Measurements from ENCODE around the gene DPCD.

The DPCD gene

GRCh38 chr10:101563497-101564040 is 24.6 kb upstream of the DPCD start:
- Histone ChIP-seq H3K9ac (ENCODE audit: insufficient read length, low read depth) (no peak overlapping the region), H3K4me3 (ENCODE audit: insufficient read length, low read depth) (no peak overlapping the region), H3K36me3 (ENCODE audit: insufficient read depth, insufficient read length, low read length) (no peaks in the 10 kb centered on the region), H3K4me1 (ENCODE audit: insufficient read depth, insufficient read length) (no peaks in the 10 kb centered on the region), H3K27me3 (ENCODE audit: insufficient read depth, insufficient read length) (peaks cover 12% of the 10 kb centered on the region), H3K9me3 (ENCODE audit: insufficient read depth, low read length) (no peaks in the 10 kb centered on the region; the same call in 1 of the 2 replicates)
- TF ChIP-seq ZNF274 (IDR thresholded peaks at IDR 0.05; ENCODE audit: low read depth, low read length) (no peak), YY1 (IDR thresholded peaks at IDR 0.05; ENCODE audit: insufficient read depth, insufficient read length) (no peak), SUZ12 (IDR thresholded peaks at IDR 0.05; ENCODE audit: extremely low read depth, insufficient read depth, insufficient read length) (no peak)
- no peak for DNase-seq (ENCODE audit: low read depth, low spot score)

GRCh38 chr10:101564490-101564991 is 23.6 kb upstream of the DPCD start:
- Histone ChIP-seq H3K9ac (ENCODE audit: insufficient read length, low read depth) (no peak overlapping the region), H3K36me3 (ENCODE audit: insufficient read depth, insufficient read length, low read length) (no peaks in the 10 kb centered on the region), H3K4me1 (ENCODE audit: insufficient read depth, insufficient read length) (no peaks in the 10 kb centered on the region), H3K4me3 (ENCODE audit: insufficient read length, low read depth) (no peak overlapping the region), H3K27me3 (ENCODE audit: insufficient read depth, insufficient read length) (peaks cover 18% of the 10 kb centered on the region), H3K9me3 (ENCODE audit: insufficient read depth, low read length) (no peaks in the 10 kb centered on the region; the same call in 1 of the 2 replicates)
- DNase-seq (ENCODE audit: low read depth, low spot score), result no peak
- TF ChIP-seq SUZ12 (IDR thresholded peaks at IDR 0.05; ENCODE audit: extremely low read depth, insufficient read depth, insufficient read length) (no peak), YY1 (IDR thresholded peaks at IDR 0.05; ENCODE audit: insufficient read depth, insufficient read length) (no peak), ZNF274 (IDR thresholded peaks at IDR 0.05; ENCODE audit: low read depth, low read length) (no peak)

- DNase-seq (ENCODE audit: low read depth, low spot score), result no peak
- TF ChIP-seq ZNF274 (IDR thresholded peaks at IDR 0.05; ENCODE audit: low read depth, low read length) (no peak), SUZ12 (IDR thresholded peaks at IDR 0.05; ENCODE audit: extremely low read depth, insufficient read depth, insufficient read length) (no peak), YY1 (IDR thresholded peaks at IDR 0.05; ENCODE audit: insufficient read depth, insufficient read length) (no peak)
- Histone ChIP-seq H3K9ac (ENCODE audit: insufficient read length, low read depth) (no peak overlapping the region), H3K4me3 (ENCODE audit: insufficient read length, low read depth) (no peak overlapping the region), H3K9me3 (ENCODE audit: insufficient read depth, low read length) (no peaks in the 10 kb centered on the region), H3K4me1 (ENCODE audit: insufficient read depth, insufficient read length) (no peaks in the 10 kb centered on the region), H3K36me3 (ENCODE audit: insufficient read depth, insufficient read length, low read length) (no peaks in the 10 kb centered on the region), H3K27me3 (ENCODE audit: insufficient read depth, insufficient read length) (peaks cover 19% of the 10 kb centered on the region)
Measured at GRCh38 chr10:101565370-101565900, 22.7 kb upstream of the DPCD start.

GRCh38 chr10:101565936-101566332 is 22.2 kb upstream of the DPCD start:
- no peak for DNase-seq (ENCODE audit: low read depth, low spot score)
- Histone ChIP-seq H3K4me1 (ENCODE audit: insufficient read depth, insufficient read length) (no peaks in the 10 kb centered on the region), H3K27me3 (ENCODE audit: insufficient read depth, insufficient read length) (peaks cover 24% of the 10 kb centered on the region), H3K9ac (ENCODE audit: insufficient read length, low read depth) (no peak overlapping the region), H3K9me3 (ENCODE audit: insufficient read depth, low read length) (no peaks in the 10 kb centered on the region), H3K36me3 (ENCODE audit: insufficient read depth, insufficient read length, low read length) (no peaks in the 10 kb centered on the region), H3K4me3 (ENCODE audit: insufficient read length, low read depth) (no peak overlapping the region)
- TF ChIP-seq SUZ12 (IDR thresholded peaks at IDR 0.05; ENCODE audit: extremely low read depth, insufficient read depth, insufficient read length) (no peak), ZNF274 (IDR thresholded peaks at IDR 0.05; ENCODE audit: low read depth, low read length) (no peak), YY1 (IDR thresholded peaks at IDR 0.05; ENCODE audit: insufficient read depth, insufficient read length) (no peak)

- H3K9me3 ChIP-seq (ENCODE audit: insufficient read depth, low read length), result no peaks in the 10 kb centered on the region
- no peak for DNase-seq (ENCODE audit: low read depth, low spot score)
- H3K4me3 ChIP-seq (ENCODE audit: insufficient read length, low read depth), result no peak overlapping the region
- TF ChIP-seq SUZ12 (IDR thresholded peaks at IDR 0.05; ENCODE audit: extremely low read depth, insufficient read depth, insufficient read length) (no peak), ZNF274 (IDR thresholded peaks at IDR 0.05; ENCODE audit: low read depth, low read length) (no peak), YY1 (IDR thresholded peaks at IDR 0.05; ENCODE audit: insufficient read depth, insufficient read length) (no peak)
- H3K9ac ChIP-seq (ENCODE audit: insufficient read length, low read depth), result no peak overlapping the region
- H3K36me3 ChIP-seq (ENCODE audit: insufficient read depth, insufficient read length, low read length), result no peaks in the 10 kb centered on the region
- peaks cover 30% of the 10 kb centered on the region for H3K27me3 ChIP-seq (ENCODE audit: insufficient read depth, insufficient read length)
- no peaks in the 10 kb centered on the region for H3K4me1 ChIP-seq (ENCODE audit: insufficient read depth, insufficient read length)
Measured at GRCh38 chr10:101566333-101567164, 21.6 kb upstream of the DPCD start.

- no peak for TF ChIP-seq ZNF274 (IDR thresholded peaks at IDR 0.05; ENCODE audit: low read depth, low read length)
- TF ChIP-seq SUZ12 (IDR thresholded peaks at IDR 0.05; ENCODE audit: extremely low read depth, insufficient read depth, insufficient read length), result no peak
- TF ChIP-seq YY1 (IDR thresholded peaks at IDR 0.05; ENCODE audit: insufficient read depth, insufficient read length), result no peak
- Histone ChIP-seq H3K4me3 (ENCODE audit: insufficient read length, low read depth) (no peak overlapping the region), H3K27me3 (ENCODE audit: insufficient read depth, insufficient read length) (peaks cover 37% of the 10 kb centered on the region), H3K4me1 (ENCODE audit: insufficient read depth, insufficient read length) (no peaks in the 10 kb centered on the region), H3K9ac (ENCODE audit: insufficient read length, low read depth) (no peak overlapping the region), H3K36me3 (ENCODE audit: insufficient read depth, insufficient read length, low read length) (no peaks in the 10 kb centered on the region), H3K9me3 (ENCODE audit: insufficient read depth, low read length) (no peaks in the 10 kb centered on the region)
- no peak for DNase-seq (ENCODE audit: low read depth, low spot score)
Measured at GRCh38 chr10:101567165-101568006, 20.7 kb upstream of the DPCD start.

Measured in NT2/D1 (cell line).